GM18519 (cell line): ENCODE measurements around the gene ITPKA.

Experiments
- ATAC-seq: cut with Tn5 transposase; IDR thresholded peaks from one replicate; pipeline ENCODE4 v1.9.1; 2021; ENCODE audit warnings: mild to moderate bottlenecking, moderate library complexity; ENCODE audit not compliant: unreplicated experiment, low FRiP score

The ITPKA gene

GRCh38 chr15:41489641-41490040 lies 4.0 kb upstream of the ITPKA start:
- no peak for ATAC-seq

- ATAC-seq: no peak
Measured at GRCh38 chr15:41490355-41490754, 3.3 kb upstream of the ITPKA start.

- ATAC-seq: no peak
Measured at GRCh38 chr15:41491889-41492288, 1.8 kb upstream of the ITPKA start.

GRCh38 chr15:41492597-41493204 lies 973 bp upstream of the ITPKA start:
- ATAC-seq: no peak

GRCh38 chr15:41493902-41494189 lies 172 bp downstream of the ITPKA start:
- ATAC-seq: peak; percentile 22

- ATAC-seq: no peak
Measured at GRCh38 chr15:41494190-41494921, 682 bp downstream of the ITPKA start.

- no peak for ATAC-seq
Measured at GRCh38 chr15:41494922-41495735, 1.5 kb downstream of the ITPKA start.

- no peak for ATAC-seq
Measured at GRCh38 chr15:41495736-41496599, 2.3 kb downstream of the ITPKA start.

GRCh38 chr15:41498657-41499056 lies 5.0 kb downstream of the ITPKA start:
- ATAC-seq: no peak

GRCh38 chr15:41499109-41499851 lies 5.6 kb downstream of the ITPKA start:
- ATAC-seq: no peak

- ATAC-seq: no peak
Measured at GRCh38 chr15:41501191-41501917, 7.7 kb downstream of the ITPKA start.

GRCh38 chr15:41501931-41502794 lies 8.5 kb downstream of the ITPKA start:
- ATAC-seq: no peak

- no peak for ATAC-seq
Measured at GRCh38 chr15:41502795-41503668, 9.4 kb downstream of the ITPKA start.

- no peak for ATAC-seq
Measured at GRCh38 chr15:41503669-41504010, 10.0 kb downstream of the ITPKA start.

- ATAC-seq: no peak
Measured at GRCh38 chr15:41504751-41505492, 11.2 kb downstream of the ITPKA start.

GRCh38 chr15:41505776-41506175 lies 12.1 kb downstream of the ITPKA start:
- ATAC-seq: no peak

- ATAC-seq: no peak
Measured at GRCh38 chr15:41506796-41507341, 13.2 kb downstream of the ITPKA start.
